Mammary epithelial cell (primary cell): ENCODE data around the gene IFT81.

Source experiments
- CTCF ChIP-seq, 2 donors: IDR thresholded peaks in 1 of 2; conservative IDR thresholded peaks in 1 of 2; 2 replicates each; pipeline ENCODE4 v1.5.1; 2011 to 2012; ENCODE audit warnings: inconsistent platforms in 2 of 2, low read length in 2 of 2, mild to moderate bottlenecking in 2 of 2, control low read depth in 1 of 2, low read depth in 1 of 2; ENCODE audit not compliant: insufficient read depth in 1 of 2; ENCODE audit errors: extremely low read depth in 1 of 2
- EZH2 ChIP-seq: IDR thresholded peaks from 2 replicates; pipeline ENCODE4 v1.6.1; 2012; ENCODE audit warnings: low read length, inconsistent platforms, borderline replicate concordance

- TF ChIP-seq CTCF (conservative IDR thresholded peaks at IDR 0.05 in 1 of 2, IDR thresholded peaks at IDR 0.05 in 1 of 2; ENCODE audit: extremely low read depth in 1 of 2, insufficient read depth in 1 of 2, low read depth in 1 of 2, low read length in 2 of 2), result no peak
- no peak for TF ChIP-seq EZH2
Measured at GRCh38 chr12:110222433-110222832, 98.3 kb downstream of the IFT81 start.
